WERI-Rb-1 (cell line): ENCODE measurements around the gene ASS1.

ENCODE experiments used
- DNase-seq: peaks from one replicate; pipeline ENCODE4 v3.0.0-alpha.2; 2020
- H3K27ac ChIP-seq: fragments of 250-450 bp; sonication (Bioruptor Pico); 2 replicates; pipeline ENCODE4 v1.5.1; 2020; ENCODE audit warnings: mild to moderate bottlenecking, moderate library complexity
- H3K27me3 ChIP-seq: fragments of 250-450 bp; sonication (Bioruptor Pico); 2 replicates; pipeline ENCODE4 v1.5.1; 2021; ENCODE audit warnings: mild to moderate bottlenecking, low read depth, moderate library complexity; ENCODE audit not compliant: insufficient read depth, severe bottlenecking
- H3K36me3 ChIP-seq: fragments of 250-450 bp; sonication (Bioruptor Pico); 2 replicates; pipeline ENCODE4 v1.5.1; 2020; ENCODE audit warnings: mild to moderate bottlenecking, moderate library complexity
- H3K4me3 ChIP-seq: 2 replicates; pipeline ENCODE4 v1.5.1; 2011; ENCODE audit warnings: low read depth, mild to moderate bottlenecking, control low read depth, low read length
- H3K9me3 ChIP-seq: fragments of 250-450 bp; sonication (Bioruptor Pico); 2 replicates; pipeline ENCODE4 v1.5.1; 2021; ENCODE audit warnings: mild to moderate bottlenecking, moderate library complexity; ENCODE audit not compliant: severe bottlenecking
- CTCF ChIP-seq: IDR thresholded peaks from 2 replicates; pipeline ENCODE4 v1.5.1; 2011; ENCODE audit warnings: low read depth, mild to moderate bottlenecking, control low read depth, inconsistent platforms, low read length

ASS1 gene

DNA sequence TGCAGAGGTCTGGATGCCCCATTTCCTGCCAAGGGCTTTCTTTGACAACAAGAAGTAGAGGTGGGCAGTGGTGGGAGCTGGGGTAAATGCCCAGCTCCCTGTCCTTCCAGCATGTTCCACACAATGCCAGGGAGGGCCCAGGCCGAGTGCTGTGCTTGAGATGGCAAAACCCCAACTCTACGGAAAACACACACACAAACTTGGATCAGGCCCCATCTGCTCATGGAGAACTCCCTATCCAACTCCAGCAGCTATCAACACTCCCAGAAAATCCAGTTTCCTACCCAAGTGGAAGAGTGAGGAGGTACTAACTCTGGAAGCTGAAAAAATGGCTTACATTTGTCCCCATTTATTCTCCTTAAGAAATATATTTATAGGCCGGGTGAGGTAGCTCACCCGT, 73.5 kb downstream of the ASS1 start:
- no peaks in the 10 kb centered on the region for H3K27me3 ChIP-seq
- DNase-seq: no peak
- TF ChIP-seq CTCF: no peak
- H3K27ac ChIP-seq: no peak overlapping the region
- H3K36me3 ChIP-seq: no peaks in the 10 kb centered on the region
- no peak overlapping the region for H3K4me3 ChIP-seq
- H3K9me3 ChIP-seq: peaks cover 7% of the 10 kb centered on the region

- no peak overlapping the region for H3K27ac ChIP-seq
- H3K27me3 ChIP-seq: no peaks in the 10 kb centered on the region
- DNase-seq: no peak
- H3K4me3 ChIP-seq: no peak overlapping the region
- TF ChIP-seq CTCF: 0 out of 2 replicates have a peak, but pooled peaks have one; percentile 7
- H3K9me3 ChIP-seq: peaks cover 7% of the 10 kb centered on the region
- no peaks in the 10 kb centered on the region for H3K36me3 ChIP-seq
Measured at GRCh38 chr9:130518943-130519799, 74.4 kb downstream of the ASS1 start.

GRCh38 chr9:130519927-130520326, 75.2 kb downstream of the ASS1 start:
- H3K27me3 ChIP-seq: no peaks in the 10 kb centered on the region
- H3K36me3 ChIP-seq: no peaks in the 10 kb centered on the region
- no peak overlapping the region for H3K27ac ChIP-seq
- H3K9me3 ChIP-seq: peaks cover 7% of the 10 kb centered on the region
- DNase-seq: no peak
- H3K4me3 ChIP-seq: no peak overlapping the region
- TF ChIP-seq CTCF: no peak

DNA sequence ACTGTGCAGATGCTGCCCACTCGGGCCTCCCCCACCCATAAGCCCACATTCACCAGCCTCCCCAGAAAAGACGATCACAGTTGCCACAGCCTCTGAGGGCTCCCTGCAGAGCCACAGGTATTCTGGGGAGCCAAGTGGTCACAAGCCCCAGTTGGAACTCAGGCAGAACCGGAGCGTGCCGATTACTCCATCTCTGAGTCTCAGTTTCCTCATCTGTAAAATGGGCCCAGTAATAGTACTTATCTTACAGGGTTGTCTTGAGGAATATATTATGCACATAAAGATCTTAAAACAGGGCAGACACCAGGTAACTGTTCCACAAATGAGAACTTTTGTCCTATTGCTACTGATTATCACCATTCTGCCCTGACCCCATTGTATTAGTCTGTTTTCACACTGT, 77.0 kb downstream of the ASS1 start:
- no peaks in the 10 kb centered on the region for H3K27me3 ChIP-seq
- no peaks in the 10 kb centered on the region for H3K36me3 ChIP-seq
- no peak for DNase-seq
- H3K9me3 ChIP-seq: peaks cover 7% of the 10 kb centered on the region
- peak overlapping the region; percentile 37 for H3K27ac ChIP-seq
- no peak for TF ChIP-seq CTCF
- H3K4me3 ChIP-seq: no peak overlapping the region

GRCh38 chr9:130522233-130522808, 77.6 kb downstream of the ASS1 start:
- no peak overlapping the region for H3K4me3 ChIP-seq
- peak overlapping the region; percentile 38 for H3K27ac ChIP-seq
- H3K36me3 ChIP-seq: no peaks in the 10 kb centered on the region
- no peak for TF ChIP-seq CTCF
- peak; percentile 97 for DNase-seq
- peaks cover 7% of the 10 kb centered on the region for H3K9me3 ChIP-seq
- no peaks in the 10 kb centered on the region for H3K27me3 ChIP-seq
